Esophagus muscularis mucosa (tissue), 4 donors: ENCODE measurements around the gene SLC25A42. TPM values are rescaled to one million over a fixed set of nuclear protein-coding genes. Genes with fewer than 3 reads are reported as not detected.

Experiments
- total RNA-seq, 4 donors: library from RNA; depleted of rRNA; stranded (reverse); fragments of >200 nt; gene quantifications; one replicate each; pipeline versions ENCODE4 v1.1.0 to v1.2.1, GENCODE V29; 2016

The SLC25A42 gene
- total RNA-seq, 4 donors from 2014 or later = 11.2 to 16.8 (median 13.8) TPM

Other genes starting within 250 kb of the SLC25A42 start
- 100 to 1,000 TPM in 1 of 4 donors, 10 to 100 TPM in 3; 54.8 to 116 (median 77.4) TPM for gene UPF1, start 232.0 kb upstream of the SLC25A42 start, total RNA-seq
- gene CERS1, start 167.8 kb upstream of the SLC25A42 start, total RNA-seq = 1 to 10 TPM in 3 of 4 donors, under 1 TPM in 1; 0.42 to 3.2 (median 1.1) TPM
- 100 to 1,000 TPM; 173 to 231 (median 210) TPM for gene COPE, start 144.6 kb upstream of the SLC25A42 start, total RNA-seq
- gene DDX49, start 144.3 kb upstream of the SLC25A42 start, total RNA-seq = 10 to 100 TPM; 38.4 to 42.6 (median 41.7) TPM
- 10 to 100 TPM; 26.7 to 47.8 (median 39.1) TPM for gene HOMER3, start 122.8 kb upstream of the SLC25A42 start, total RNA-seq
- gene SUGP2, start 30.5 kb upstream of the SLC25A42 start, total RNA-seq = 10 to 100 TPM; 23.1 to 45.7 (median 32.0) TPM
- 10 to 100 TPM; 16.2 to 25.8 (median 20.4) TPM for gene ARMC6, start 30.4 kb upstream of the SLC25A42 start, total RNA-seq
- gene TMEM161A, start 74.5 kb downstream of the SLC25A42 start, total RNA-seq = 10 to 100 TPM; 12.0 to 26.8 (median 16.9) TPM
- gene MEF2B, start 106.3 kb downstream of the SLC25A42 start, total RNA-seq = not detected
- 10 to 100 TPM; 10.8 to 16.1 (median 12.5) TPM for gene BORCS8, start 128.2 kb downstream of the SLC25A42 start, total RNA-seq
- gene RFXANK, start 128.3 kb downstream of the SLC25A42 start, total RNA-seq = 10 to 100 TPM; 34.8 to 49.2 (median 38.2) TPM
- 10 to 100 TPM in 3 of 4 donors, 1 to 10 TPM in 1; 10.0 to 18.0 (median 16.5) TPM for gene NR2C2AP, start 139.4 kb downstream of the SLC25A42 start, total RNA-seq
- under 1 TPM in 1 of 4 donors, not detected in 3; 0.17 TPM for gene NCAN, start 148.0 kb downstream of the SLC25A42 start, total RNA-seq
- under 1 TPM in 3 of 4 donors, not detected in 1; 0.40 to 0.50 (median 0.45) TPM for gene TM6SF2, start 209.3 kb downstream of the SLC25A42 start, total RNA-seq